ENCODE measurements around the gene ZGPAT. TPM values are rescaled to one million over a fixed set of nuclear protein-coding genes. Genes with fewer than 3 reads are reported as not detected.
A peak's percentile ranks its signal among the peaks of the same experiment; 100 is the strongest.

The ZGPAT gene
- total RNA-seq, 2 experiments from 2014 or later = 15.3 to 21.9 TPM

DNA sequence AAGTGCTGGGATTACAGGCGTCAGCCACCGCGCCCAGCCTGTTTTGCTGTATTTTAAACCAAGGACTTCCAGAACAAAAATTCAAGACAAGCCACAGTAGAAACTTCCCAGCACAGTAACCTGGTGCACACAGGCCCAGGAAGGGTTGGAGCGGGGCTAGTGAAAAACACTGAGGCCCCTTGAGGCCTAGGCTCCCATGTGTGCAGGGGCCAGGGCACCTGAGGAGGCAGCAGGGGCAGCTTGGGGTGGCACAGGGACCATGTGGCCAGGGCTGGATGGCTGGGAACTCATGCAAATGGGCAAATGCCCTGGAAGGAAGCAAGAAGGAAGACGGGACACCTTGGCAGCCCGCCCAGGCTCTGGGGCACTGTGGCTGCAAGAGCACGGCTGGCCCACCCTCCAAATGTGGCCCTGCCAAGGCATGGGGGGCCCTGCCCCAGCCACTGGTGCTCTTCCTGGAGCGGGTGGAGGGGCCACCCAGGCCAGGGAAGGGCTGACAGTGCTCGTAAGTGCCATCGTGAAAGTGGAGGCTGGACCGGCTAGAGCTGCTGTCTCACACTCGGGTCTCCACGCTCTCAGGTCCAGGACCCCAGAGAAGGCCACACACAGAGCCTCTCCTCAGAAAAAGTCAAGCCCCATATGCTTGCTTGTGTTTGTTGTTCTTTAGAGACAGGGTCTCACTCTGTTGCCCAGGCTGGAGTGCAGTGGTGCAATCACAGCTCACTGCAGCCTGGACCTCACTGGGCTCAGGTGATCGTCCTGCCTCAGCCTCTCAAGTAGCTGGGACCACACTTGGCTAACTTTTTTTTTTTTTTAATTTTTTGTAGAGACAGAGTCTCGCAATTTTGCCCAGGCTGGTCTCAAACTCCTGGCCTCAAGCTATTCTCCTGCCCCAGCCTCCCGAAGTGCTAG is 42.0 kb downstream of the ZGPAT start:
- intact Hi-C loops (cut with DNase I, micrococcal nuclease) = no loop called here
- DNase-seq = no peak
- Mint-ChIP-seq H3K27me3 (no peaks in the 10 kb centered on the region), H3K9me3 (ENCODE audit: low read depth) (no peaks in the 10 kb centered on the region), H3K27ac (peak overlapping the region; percentile 89), H3K36me3 (ENCODE audit: low read depth) (no peaks in the 10 kb centered on the region), H3K4me1 (peaks cover 20% of the 10 kb centered on the region), H3K4me3 (no peak overlapping the region)
- CTCF ChIA-PET = interaction anchor here (0.6 kb wide), 1 partner anchor 14 kb away, joined by 3 read pairs; the partner anchor contains the start of gene LIME1
- POLR2A ChIA-PET = no interaction called here
- no peak for ATAC-seq

DNA sequence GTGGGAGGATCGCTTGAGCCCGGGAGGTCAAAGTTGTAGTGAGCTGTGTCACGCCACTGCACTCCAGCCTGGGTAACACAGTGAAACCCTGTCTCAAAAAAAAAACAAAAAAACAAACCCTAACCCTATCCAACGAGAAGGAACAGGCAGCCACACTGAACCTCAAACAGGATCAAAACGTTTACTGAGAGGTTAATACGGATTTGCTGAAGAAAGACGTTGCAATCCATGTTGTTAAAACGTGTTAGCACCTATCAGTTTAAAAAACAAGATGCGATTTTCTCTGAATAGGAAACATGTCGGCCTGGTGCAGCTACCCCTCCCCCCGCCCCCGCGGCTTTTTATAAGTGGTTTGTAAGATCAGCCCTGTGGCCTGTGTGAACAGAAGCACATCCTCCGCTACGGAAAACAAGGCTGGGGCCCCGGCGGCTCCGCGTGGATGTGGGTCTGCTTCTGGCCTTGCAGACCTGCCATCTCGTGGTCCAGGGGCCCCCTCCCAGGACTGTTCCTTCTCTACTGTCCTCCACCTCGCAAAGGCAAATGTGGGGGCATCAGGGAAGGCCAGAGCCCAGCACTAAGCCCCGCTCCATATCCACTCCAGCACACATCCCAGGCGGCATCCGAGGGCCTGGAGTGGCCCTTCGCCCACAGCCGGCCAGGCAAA is 43.1 kb downstream of the ZGPAT start:
- H3K4me1 Mint-ChIP-seq = peaks cover 20% of the 10 kb centered on the region
- DNase-seq (peak; percentile 81), ATAC-seq (peak; percentile 85)
- H3K27ac Mint-ChIP-seq = peak overlapping the region; percentile 89
- CTCF ChIA-PET = interaction anchor here (0.6 to 0.9 kb wide), 2 partner anchors 38 to 114 kb away, joined by 3 read pairs; no protein-coding TSS in a partner anchor
- H3K36me3 Mint-ChIP-seq (ENCODE audit: low read depth) = no peaks in the 10 kb centered on the region
- no peaks in the 10 kb centered on the region for H3K9me3 Mint-ChIP-seq (ENCODE audit: low read depth)
- POLR2A ChIA-PET = interaction anchor here (0.8 kb wide), 1 partner anchor 23 kb away, joined by 8 read pairs; no protein-coding TSS in a partner anchor
- intact Hi-C loops (cut with DNase I, micrococcal nuclease) = loop anchor here in 1 of 2 experiments (1.0 kb wide), 2 partner anchors 44 to 114 kb away; partner anchors contain the start of genes ARFRP1 and TPD52L2
- peak overlapping the region; percentile 49 for H3K4me3 Mint-ChIP-seq
- H3K27me3 Mint-ChIP-seq = no peaks in the 10 kb centered on the region

DNA sequence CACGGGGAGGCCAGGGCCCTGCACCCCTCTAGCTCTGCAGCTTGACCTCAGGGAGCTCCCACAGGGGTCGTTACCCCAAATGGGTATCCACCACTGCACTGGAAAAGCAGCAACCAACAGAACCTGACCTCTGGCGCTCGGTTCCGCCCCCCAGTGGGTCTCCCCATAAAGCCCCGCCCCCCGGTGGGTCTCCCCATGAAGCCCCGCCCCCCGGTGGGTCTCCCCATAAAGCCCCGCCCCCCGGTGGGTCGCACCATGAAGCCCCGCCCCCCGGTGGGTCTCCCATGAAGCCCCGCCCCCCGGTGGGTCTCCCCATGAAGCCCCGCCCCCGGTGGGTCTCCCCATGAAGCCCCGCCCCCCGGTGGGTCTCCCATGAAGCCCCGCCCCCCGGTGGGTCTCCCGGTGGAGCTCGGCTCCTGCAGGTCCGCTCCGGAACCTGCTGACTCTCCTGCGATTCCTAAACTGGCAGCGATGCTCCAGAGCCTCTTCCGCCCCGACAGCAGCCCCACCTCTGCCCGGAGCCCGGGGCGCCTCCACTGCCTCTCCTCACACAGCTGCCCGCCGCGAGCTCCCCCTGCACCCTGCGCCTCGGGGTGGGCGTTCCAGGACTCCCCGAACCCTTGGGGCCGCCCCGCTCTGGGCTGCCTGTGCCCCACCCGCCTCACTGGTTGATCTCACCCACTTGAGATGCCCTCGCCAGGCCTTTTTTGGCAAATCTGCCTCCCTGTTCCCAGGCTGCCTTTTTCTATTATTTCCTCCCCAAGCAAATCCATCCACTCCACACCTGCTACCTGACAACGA is 43.8 kb downstream of the ZGPAT start:
- POLR2A ChIA-PET = no interaction called here
- intact Hi-C loops (cut with DNase I, micrococcal nuclease) = loop anchor here in 1 of 2 experiments (1.0 kb wide), 2 partner anchors 44 to 114 kb away; partner anchors contain the start of genes ARFRP1 and TPD52L2
- Mint-ChIP-seq H3K36me3 (ENCODE audit: low read depth) (no peaks in the 10 kb centered on the region), H3K27ac (peak overlapping the region; percentile 89), H3K4me1 (peaks cover 22% of the 10 kb centered on the region), H3K27me3 (no peaks in the 10 kb centered on the region), H3K4me3 (peak overlapping the region; percentile 49), H3K9me3 (ENCODE audit: low read depth) (no peaks in the 10 kb centered on the region)
- ATAC-seq (peak; percentile 43), DNase-seq (peak; percentile 60)
- CTCF ChIA-PET = interaction anchor here (0.6 to 0.9 kb wide), 2 partner anchors 39 to 113 kb away, joined by 3 read pairs; no protein-coding TSS in a partner anchor

DNA sequence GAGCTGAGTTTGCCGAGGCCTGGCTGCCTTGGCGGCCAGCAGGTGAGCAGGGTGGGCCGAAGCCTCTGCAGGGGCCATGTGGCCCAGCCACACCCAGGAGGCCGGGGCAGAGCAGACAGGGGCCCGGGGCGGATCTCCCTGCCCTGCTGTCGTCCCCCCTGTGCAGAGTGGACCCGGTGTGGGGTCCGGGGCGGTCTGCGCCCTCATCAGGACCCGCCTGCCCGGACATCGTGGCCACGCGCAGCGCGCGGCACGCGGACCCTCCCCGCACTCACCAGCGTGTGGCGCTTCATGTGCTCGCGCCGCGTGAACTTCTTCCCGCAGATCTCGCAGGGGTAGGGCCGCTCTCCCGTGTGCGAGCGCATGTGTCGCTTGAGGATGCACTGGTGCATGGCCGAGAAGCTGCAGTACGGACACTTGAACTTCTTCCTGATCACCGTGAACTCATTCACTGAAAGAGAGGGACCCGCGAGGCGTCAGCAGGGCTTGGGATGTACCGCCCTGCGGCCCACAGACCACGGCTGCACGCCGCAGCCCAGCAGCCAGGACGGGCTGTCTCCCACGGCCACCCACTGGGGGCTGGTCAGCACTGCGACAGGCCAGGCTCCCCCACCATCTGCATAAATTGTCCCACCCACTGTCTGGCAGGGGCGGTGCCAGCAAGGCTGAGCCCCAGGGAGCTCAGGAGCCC is 44.7 kb downstream of the ZGPAT start:
- ChIA-PET POLR2A (no interaction called here), CTCF (interaction anchor here (0.6 kb wide), 2 partner anchors 75 to 291 kb away, joined by 3 read pairs; no protein-coding TSS in a partner anchor)
- no peak for ATAC-seq
- intact Hi-C loops (cut with DNase I, micrococcal nuclease) = no loop called here
- no peak overlapping the region for H3K27ac Mint-ChIP-seq
- no peaks in the 10 kb centered on the region for H3K9me3 Mint-ChIP-seq (ENCODE audit: low read depth)
- no peaks in the 10 kb centered on the region for H3K27me3 Mint-ChIP-seq
- peaks cover 25% of the 10 kb centered on the region for H3K4me1 Mint-ChIP-seq
- no peak for DNase-seq
- H3K36me3 Mint-ChIP-seq (ENCODE audit: low read depth) = no peaks in the 10 kb centered on the region
- no peak overlapping the region for H3K4me3 Mint-ChIP-seq

GRCh38 chr20:63753381-63753780 is 45.5 kb downstream of the ZGPAT start:
- CTCF ChIA-PET = interaction anchor here (0.6 to 0.7 kb wide), 2 partner anchors 9 to 74 kb away, joined by 3 read pairs; no protein-coding TSS in a partner anchor
- ATAC-seq (no peak), DNase-seq (no peak)
- H3K9me3 Mint-ChIP-seq (ENCODE audit: low read depth) = no peaks in the 10 kb centered on the region
- intact Hi-C loops (cut with DNase I, micrococcal nuclease) = no loop called here
- H3K36me3 Mint-ChIP-seq (ENCODE audit: low read depth) = no peaks in the 10 kb centered on the region
- POLR2A ChIA-PET = no interaction called here
- no peaks in the 10 kb centered on the region for H3K27me3 Mint-ChIP-seq
- H3K4me3 Mint-ChIP-seq = no peak overlapping the region
- H3K27ac Mint-ChIP-seq = no peak overlapping the region
- H3K4me1 Mint-ChIP-seq = peaks cover 25% of the 10 kb centered on the region

DNA sequence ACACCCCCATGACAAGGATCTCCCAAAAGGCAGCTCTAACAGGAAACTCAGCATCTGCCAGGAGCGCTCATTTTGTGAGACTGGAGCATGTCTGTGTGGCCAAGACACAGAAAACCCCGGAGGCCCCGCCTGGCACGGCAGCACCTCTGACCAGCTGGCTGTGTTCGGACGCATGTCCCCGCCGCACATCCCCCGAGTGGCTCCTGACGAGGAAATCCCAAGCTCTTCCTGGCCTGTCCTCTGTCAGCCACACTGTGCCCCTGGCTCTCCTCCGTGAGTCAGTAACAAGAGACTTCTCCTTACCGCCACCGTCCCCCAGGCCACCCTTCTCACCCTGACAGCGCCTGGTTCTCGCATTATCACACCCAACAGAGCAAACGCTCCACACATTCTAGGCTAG is 46.2 kb downstream of the ZGPAT start:
- DNase-seq (no peak), ATAC-seq (no peak)
- Mint-ChIP-seq H3K27me3 (no peaks in the 10 kb centered on the region), H3K4me3 (no peak overlapping the region), H3K27ac (no peak overlapping the region), H3K4me1 (peaks cover 23% of the 10 kb centered on the region), H3K9me3 (ENCODE audit: low read depth) (no peaks in the 10 kb centered on the region), H3K36me3 (ENCODE audit: low read depth) (no peaks in the 10 kb centered on the region)
- intact Hi-C loops (cut with DNase I, micrococcal nuclease) = no loop called here
- ChIA-PET CTCF (interaction anchor here (0.7 kb wide), 1 partner anchor 9 kb away, joined by 3 read pairs; no protein-coding TSS in a partner anchor), POLR2A (no interaction called here)

DNA sequence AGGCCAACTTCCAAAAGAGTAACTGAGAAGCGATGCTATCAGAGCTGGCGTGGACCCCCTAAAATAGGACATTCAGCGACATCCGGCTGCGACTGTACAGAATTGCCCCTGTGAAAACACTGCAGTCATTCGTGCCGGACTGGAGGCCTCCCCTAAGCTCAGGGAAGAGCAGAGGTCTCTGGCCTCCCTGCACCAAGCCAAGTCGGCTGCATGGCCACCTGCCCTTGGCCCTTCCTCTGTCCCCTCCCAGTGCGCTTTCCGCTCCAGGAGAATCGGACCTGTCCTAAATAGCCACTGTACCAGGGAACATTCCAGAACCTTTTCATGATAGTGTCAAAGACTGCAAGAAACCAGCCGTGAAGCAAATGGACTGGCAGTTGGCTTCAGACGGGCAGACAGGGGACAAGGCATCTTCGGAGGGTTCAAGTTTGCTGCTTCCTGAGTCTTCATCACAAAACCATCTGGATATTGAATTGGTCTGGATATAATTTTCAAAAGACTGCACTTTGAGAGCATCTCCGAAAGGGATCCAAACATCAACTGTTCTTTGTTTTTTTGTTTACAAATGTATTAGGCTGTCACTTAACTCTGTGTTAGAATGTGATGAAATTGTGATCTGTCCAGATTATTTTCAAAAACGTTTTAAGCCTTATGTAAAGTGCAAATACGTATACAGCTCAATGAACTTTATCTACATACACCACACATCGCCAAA is 48.3 kb downstream of the ZGPAT start:
- ATAC-seq = no peak
- intact Hi-C loops (cut with DNase I, micrococcal nuclease) = no loop called here
- Mint-ChIP-seq H3K4me3 (no peak overlapping the region), H3K9me3 (ENCODE audit: low read depth) (no peaks in the 10 kb centered on the region), H3K36me3 (ENCODE audit: low read depth) (no peaks in the 10 kb centered on the region), H3K27me3 (no peaks in the 10 kb centered on the region), H3K4me1 (peaks cover 13% of the 10 kb centered on the region), H3K27ac (no peak overlapping the region)
- DNase-seq = no peak
- CTCF ChIA-PET = no interaction called here
- POLR2A ChIA-PET = interaction anchor here (0.6 kb wide), 1 partner anchor 124 kb away, joined by 3 read pairs; no protein-coding TSS in a partner anchor

- peak; percentile 26 for ATAC-seq
- no peaks in the 10 kb centered on the region for H3K27me3 Mint-ChIP-seq
- ChIA-PET POLR2A (no interaction called here), CTCF (no interaction called here)
- H3K4me1 Mint-ChIP-seq = peaks cover 9% of the 10 kb centered on the region
- intact Hi-C loops (cut with DNase I, micrococcal nuclease) = no loop called here
- no peak for DNase-seq
- H3K36me3 Mint-ChIP-seq (ENCODE audit: low read depth) = no peaks in the 10 kb centered on the region
- H3K9me3 Mint-ChIP-seq (ENCODE audit: low read depth) = no peaks in the 10 kb centered on the region
- no peak overlapping the region for H3K4me3 Mint-ChIP-seq
- no peak overlapping the region for H3K27ac Mint-ChIP-seq
Measured at GRCh38 chr20:63756648-63756991, 48.8 kb downstream of the ZGPAT start.

- POLR2A ChIA-PET = no interaction called here
- no peaks in the 10 kb centered on the region for H3K9me3 Mint-ChIP-seq (ENCODE audit: low read depth)
- H3K4me3 Mint-ChIP-seq = no peak overlapping the region
- H3K27ac Mint-ChIP-seq = no peak overlapping the region
- no peaks in the 10 kb centered on the region for H3K27me3 Mint-ChIP-seq
- DNase-seq (no peak), ATAC-seq (no peak)
- H3K4me1 Mint-ChIP-seq = peaks cover 5% of the 10 kb centered on the region
- intact Hi-C loops (cut with DNase I, micrococcal nuclease) = no loop called here
- no peaks in the 10 kb centered on the region for H3K36me3 Mint-ChIP-seq (ENCODE audit: low read depth)
- CTCF ChIA-PET = no interaction called here
Measured at GRCh38 chr20:63758152-63758551, 50.3 kb downstream of the ZGPAT start.

DNA sequence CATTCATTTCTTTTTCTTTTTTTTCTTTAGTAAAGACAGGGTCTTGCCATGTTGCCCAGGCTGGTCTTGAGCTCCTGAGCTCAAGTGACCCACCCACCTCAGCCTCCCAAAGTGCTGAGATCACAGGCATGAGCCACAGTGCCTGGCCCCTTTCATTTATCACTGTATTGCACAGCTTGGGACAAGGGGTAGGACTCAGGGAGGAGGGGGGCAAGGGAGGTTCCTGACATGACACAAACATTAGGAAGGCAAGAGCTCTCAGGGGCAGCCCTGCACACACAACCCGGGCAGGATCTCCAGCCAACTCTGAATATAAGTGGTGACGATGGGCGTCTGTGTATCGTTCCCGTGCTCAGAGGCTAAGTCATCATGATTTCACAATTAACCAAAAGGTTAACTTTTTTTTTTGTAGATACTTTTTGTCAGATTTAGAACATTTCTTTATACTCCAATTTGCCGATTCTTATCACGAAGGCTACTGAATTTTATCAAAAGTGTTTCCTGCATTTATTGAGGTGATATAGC is 51.6 kb downstream of the ZGPAT start:
- intact Hi-C loops (cut with DNase I, micrococcal nuclease) = no loop called here
- ChIA-PET POLR2A (no interaction called here), CTCF (no interaction called here)
- H3K9me3 Mint-ChIP-seq (ENCODE audit: low read depth) = no peaks in the 10 kb centered on the region
- DNase-seq = no peak
- no peaks in the 10 kb centered on the region for H3K27me3 Mint-ChIP-seq
- peaks cover 5% of the 10 kb centered on the region for H3K4me1 Mint-ChIP-seq
- H3K4me3 Mint-ChIP-seq = no peak overlapping the region
- no peak for ATAC-seq
- no peak overlapping the region for H3K27ac Mint-ChIP-seq
- H3K36me3 Mint-ChIP-seq (ENCODE audit: low read depth) = no peaks in the 10 kb centered on the region
